Mammary epithelial cell (primary cell): ENCODE data around the gene TBXAS1.

Source experiments
- CTCF ChIP-seq, 2 donors: IDR thresholded peaks in 1 of 2; conservative IDR thresholded peaks in 1 of 2; 2 replicates each; pipeline ENCODE4 v1.5.1; 2011 to 2012; ENCODE audit warnings: inconsistent platforms in 2 of 2, low read length in 2 of 2, mild to moderate bottlenecking in 2 of 2, control low read depth in 1 of 2, low read depth in 1 of 2; ENCODE audit not compliant: insufficient read depth in 1 of 2; ENCODE audit errors: extremely low read depth in 1 of 2
- EZH2 ChIP-seq: IDR thresholded peaks from 2 replicates; pipeline ENCODE4 v1.6.1; 2012; ENCODE audit warnings: low read length, inconsistent platforms, borderline replicate concordance

DNA sequence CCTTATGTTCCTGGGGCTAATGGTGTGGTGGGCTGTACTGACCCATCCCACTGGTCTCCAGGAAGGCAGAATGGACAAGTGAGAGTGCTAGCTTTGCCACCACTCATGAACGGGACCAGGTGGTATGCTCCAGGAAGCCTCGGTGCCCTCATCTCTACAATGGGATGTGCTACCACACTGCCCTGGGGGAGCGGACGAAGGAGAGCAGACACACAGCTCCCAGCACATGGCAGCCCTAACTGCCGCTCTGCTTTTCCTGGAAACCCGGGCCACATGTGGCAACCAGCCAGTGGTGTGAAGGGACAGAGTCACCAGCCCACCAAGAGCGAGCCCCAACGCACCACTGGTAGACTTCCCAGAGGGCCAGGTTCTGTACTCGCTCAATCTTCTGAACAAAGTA, 197.9 kb downstream of the TBXAS1 start:
- TF ChIP-seq CTCF (conservative IDR thresholded peaks at IDR 0.05 in 1 of 2, IDR thresholded peaks at IDR 0.05 in 1 of 2; ENCODE audit: extremely low read depth in 1 of 2, insufficient read depth in 1 of 2, low read depth in 1 of 2, low read length in 2 of 2) (no peak), EZH2 (no peak)
